Activated CD8-positive, alpha-beta memory T cell treated with anti-CD3 and anti-CD28 coated beads for 48 hours (primary cell): ENCODE measurements around the gene DEFB114.
"Not testable (repeated sequence)": the region's sequence is repeated elsewhere in the genome, so short reads cannot be mapped to it uniquely, and the experiment has no call there.

Experiments
- DNase-seq, 3 experiments: peaks; one replicate each; pipeline ENCODE4 v3.0.0-alpha.2; 2020; ENCODE audit warnings: low read depth in 2 of 3, low spot score in 2 of 3

The DEFB114 gene, protein sequence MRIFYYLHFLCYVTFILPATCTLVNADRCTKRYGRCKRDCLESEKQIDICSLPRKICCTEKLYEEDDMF

DNA sequence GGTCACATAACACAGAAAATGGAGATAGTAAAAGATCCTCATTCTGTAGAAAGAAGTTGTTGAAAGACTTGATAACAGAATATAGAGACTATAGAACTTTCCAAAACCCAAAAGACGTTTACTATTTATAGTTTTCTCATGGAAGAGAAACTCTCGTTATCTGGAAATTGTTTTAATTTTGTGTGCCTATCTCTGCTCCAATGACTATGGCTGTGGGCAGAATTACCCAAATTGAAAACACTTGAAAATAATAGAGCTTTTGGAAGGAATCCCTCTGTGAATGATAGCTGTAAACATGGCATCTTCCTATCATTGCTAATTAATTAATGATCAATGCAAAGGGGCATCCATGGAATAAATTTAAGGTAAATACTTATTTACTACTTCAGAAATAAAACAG, at the start of gene DEFB114:
Gene DEFB114, minus strand, starts transcription at position 101 of the 400 bp plus-strand sequence. Its CDS starts 59 bp downstream, at position 42.
- DNase-seq: no peak

DNA sequence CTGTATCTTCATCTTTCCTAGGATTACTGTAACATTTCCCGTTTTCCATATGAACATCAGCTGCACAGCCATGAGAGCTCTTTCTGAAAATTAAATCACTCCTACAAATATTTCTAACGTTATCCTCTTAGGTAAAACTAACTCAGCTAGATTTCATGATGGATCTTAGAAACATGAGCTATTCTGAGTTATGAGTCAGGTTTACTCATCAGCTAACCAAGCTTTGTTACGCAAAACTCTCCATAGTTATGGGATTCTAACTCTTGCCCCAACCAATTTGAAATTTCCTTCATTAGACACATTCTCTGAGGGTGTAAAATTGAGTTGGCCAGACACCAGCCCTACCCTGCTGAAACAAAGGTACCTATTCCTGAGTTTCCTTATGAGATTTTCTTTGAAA, 43.9 kb upstream of the DEFB114 start:
- DNase-seq: no peak

DNA sequence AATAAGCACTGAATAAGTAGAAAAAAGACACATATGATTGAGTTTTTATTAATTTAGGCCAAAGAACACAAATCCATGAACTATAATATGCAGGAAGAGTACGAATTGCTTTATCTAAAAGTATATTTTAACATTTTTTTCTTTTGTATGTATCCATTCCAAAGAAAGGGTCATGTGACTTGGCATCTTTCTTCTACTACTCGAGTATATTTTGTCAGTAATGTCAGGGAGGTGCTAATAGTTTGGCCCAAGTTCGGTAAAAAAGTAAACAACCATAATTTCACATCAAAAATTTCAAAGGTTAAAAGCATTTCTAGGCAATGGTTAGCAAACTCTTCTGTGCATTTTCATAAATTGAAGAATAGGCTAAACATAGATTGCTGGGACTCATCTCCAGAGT, 39.2 kb upstream of the DEFB114 start:
- no peak for DNase-seq

DNA sequence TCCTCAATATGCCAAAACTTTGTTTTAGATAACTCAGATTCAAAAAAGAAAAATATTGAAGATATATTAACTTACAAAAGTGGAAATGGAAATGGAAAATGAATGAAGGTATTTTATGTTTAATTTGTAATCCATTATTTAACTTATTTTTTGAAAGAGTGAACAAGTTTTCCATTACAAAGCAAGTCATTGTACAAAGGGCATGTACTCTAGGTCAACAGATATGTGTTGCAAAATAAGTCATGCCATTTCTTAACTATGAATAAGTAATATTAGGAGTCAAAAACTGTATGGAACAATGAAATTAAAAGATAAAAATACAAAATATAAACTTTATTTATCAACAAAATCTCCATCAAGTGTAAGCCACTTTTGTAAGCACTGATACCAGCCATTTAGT, 31.3 kb upstream of the DEFB114 start:
- no peak for DNase-seq

DNA sequence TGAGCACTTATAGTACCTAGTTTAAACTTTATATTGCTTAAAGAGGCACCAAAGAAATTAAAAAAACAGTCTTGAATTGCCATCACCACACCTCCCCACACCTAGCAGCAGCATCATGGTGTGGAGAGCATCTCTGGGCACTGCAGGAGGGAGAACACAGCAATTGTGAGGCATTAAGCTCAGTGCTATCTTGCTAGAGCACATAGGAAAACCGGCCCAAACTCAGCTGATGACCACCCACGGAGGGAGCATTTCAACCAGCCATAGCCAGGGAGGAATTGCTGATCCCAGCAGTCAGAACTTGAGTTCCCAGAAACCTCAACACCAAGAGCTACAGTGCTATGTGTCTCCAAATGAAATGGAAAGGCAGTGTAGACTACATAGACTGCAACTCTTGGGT, 24.9 kb upstream of the DEFB114 start:
- DNase-seq: no peak

DNA sequence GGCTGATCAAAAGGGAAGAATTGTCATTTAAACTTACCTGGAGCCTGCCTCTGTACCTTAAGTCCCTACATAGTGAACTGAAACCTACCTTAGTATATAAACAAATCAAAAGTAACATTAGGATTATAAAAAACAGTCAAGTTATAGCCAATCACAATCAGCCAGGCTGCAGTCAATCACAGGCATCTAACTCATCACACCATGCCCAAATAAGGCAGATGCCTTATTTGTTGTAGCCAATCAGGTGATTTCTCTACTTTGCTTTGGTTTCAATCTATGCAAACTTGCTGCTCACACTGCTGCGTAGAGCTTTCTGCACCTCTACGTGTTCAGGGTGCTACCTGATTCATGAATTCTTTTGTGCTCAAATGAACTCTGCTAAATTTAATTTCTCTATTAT, 23.8 kb upstream of the DEFB114 start:
- no peak for DNase-seq

DNA sequence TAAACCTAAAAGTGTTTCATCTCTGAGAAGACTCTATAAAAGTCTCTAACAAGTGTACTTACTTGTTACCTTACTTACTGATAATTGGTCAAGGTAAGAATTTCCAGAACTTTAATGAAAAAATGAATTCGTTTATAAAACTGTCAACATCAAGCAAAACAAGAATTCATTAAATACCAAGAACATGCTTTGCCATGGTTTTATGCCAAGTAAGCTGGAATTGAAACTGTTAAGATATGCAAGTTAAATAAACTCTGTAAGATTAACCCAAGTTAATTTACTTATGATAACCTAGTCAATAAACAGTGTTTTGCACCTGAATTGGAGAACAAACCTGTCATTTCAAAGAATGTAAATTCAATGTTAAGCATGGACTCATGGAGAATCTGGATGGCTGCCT, 22.6 kb upstream of the DEFB114 start:
- DNase-seq: no peak

DNA sequence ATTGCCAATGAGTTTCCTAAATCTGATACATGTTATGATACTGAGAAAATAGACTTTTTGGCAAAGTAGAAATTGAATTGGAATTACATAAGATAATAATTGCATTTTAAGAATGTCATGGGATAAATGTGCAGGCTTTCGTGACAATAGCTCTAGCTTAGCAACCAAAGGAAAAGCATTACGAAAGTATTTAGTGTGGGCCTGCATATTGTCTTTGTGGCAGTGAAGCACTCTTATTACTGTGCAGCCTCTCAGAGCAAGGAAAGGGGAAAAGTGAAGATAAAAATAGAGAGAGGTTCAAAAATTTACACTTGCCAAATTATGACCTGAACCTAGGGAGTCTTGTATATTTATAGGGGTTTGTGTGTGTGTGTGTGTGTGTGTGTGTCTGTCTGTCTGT, 18.1 kb upstream of the DEFB114 start:
- DNase-seq: no peak

DNA sequence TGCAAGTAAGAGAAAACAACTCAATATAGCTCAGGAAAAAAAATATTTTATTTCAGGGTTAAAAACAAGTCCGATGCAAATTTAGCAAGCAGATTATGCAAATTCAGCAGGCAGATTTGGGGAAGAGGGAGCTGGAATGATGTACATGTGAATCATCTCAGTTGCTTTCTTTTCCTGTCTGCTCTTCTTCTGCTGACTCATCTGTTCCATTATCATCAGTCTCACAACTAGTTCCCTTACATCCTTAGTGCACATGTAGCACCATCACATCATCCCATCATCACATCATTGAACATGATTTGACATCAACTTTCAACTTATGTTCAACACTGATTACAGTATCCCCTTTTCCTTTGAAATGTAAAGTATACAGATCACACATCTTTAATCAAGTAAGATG, 16.9 kb upstream of the DEFB114 start:
- DNase-seq: no peak

DNA sequence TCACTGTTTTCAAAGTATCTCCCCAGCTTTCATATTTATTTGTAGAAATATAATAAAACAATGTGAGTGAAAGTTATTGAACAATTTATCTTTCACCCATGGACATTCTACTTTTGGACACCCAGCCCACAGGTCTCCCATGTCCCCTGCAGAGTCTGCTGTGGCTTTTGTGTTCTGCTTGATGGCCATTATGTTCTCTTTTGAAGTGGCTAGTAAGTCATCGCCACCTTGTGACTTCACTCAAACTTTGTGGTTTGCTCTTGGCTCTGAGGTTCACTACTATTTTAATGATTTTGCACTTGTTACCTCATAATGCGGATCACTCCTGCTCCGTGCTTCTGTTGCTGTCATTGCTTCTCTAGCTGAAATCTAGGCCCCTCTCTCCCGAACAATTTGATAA, 15.6 kb upstream of the DEFB114 start:
- DNase-seq: no peak

DNA sequence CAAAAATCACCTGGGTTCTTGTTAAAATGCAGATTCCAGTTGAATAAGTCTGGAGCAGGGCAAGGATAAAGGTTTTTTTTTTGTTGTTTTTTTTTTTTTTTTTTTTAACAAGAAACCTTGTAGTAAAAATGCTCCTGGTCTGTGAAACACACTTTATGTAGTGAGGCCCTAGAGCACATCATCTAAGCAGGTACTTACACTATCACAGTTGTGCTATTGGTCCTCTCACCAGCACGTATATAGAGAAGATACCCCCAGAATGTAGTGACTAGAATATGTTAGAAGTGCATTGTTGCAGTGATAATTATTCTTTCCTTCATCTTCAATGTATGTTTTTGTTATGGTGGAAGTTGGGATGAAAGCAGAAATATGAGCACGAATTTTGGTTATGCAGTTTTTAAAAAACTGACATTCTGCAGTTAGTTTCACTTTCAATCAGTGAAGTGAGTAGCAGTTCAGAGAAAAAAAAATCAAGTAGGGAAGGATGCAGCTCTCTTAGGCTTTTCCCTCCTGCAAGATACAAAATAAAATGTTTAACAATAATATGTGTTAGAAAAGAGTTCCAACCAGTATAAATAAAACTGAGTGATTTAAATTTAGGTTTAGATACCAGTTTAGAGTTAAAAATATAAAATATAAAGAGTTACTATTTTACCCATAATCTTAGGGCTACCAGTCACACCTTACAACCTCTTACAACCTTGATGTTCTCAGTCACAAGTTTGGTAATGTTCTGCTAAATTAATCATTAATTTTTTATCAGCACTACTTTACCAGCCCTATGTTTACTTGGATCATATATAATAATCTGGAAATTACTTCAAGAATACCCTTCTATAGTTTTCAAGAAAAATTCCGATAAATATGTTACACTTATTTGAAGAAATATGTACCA, 14.6 kb upstream of the DEFB114 start:
- no peak for DNase-seq

DNA sequence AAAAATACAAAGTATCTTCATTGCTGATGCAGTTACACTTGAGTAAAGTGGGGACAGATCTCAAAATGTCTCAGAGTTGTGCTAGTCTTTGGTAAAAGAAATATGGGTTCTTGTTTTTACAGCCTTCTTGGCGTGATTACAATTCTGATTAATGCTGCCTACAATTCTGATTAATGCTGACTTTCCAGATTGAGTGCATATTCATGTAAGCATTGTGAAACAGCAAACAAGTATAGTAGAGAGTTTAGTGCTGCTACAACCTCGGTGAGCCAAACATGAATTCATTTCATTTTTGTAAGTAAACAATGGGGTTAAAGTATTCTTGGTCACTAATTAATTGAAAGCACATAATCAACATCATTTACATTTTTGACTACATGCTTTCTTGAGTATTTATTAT, 5.6 kb upstream of the DEFB114 start, which contains the start of gene DEFB113:
Gene DEFB113, minus strand, starts transcription at position 21 of the 400 bp plus-strand sequence. Its CDS starts 0 bp downstream, at position 21.
- DNase-seq: no peak

DNA sequence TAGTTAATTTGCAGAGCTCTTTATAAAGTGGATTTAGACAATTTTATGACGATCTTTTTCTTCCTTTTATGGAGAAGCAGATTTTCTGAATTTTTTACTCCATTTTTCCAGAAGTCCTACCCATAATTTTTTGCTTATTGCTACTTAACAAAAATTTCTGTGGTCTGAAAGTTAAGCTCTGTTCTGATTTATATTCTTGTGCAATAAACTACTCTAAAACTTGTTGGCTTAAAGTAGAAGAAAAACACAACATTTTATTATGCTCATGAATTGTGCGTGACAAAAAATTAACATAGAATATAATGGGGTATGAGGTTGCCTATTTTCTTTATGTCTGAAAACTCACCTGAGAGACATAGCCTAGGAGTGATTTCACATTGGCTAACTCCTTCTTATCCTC, 2.9 kb upstream of the DEFB114 start:
- no peak for DNase-seq

DNA sequence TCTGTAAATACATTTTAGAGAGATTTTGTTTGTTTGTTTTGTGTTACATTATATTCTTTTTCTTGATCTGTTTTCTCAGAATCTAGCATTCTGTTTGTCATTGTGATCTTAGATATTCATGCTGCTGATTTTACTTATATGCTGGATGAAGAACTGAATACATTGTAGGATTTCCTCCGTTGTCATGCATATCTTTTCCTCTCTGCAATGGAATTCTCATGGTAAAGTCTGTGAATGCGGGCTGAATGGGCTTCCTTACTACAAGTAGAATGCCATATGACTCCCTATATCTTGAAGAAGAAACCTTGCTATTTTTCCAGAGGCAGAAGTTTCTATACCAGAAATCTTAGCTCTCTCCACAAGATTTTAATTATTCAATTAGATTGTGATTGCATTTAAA, 2.4 kb upstream of the DEFB114 start:
- DNase-seq: no peak

DNA sequence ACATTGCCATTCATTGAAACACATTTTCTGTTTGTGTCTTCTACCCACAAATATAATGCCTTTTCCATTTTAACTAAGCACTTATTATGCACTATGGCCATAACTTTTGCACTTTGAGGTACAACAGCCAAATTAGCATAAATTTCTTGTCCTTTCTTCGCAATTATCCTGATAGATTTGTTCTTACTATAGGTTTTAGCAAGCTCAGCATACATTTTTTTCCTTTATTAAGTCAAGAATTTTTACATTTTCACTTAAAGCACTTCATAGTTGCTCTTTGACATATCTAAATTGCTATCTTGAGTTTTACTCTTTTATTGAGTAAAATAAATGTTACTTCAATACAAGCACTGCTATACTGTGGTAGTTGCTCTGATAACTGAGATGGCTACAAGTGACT, 5.8 kb downstream of the DEFB114 start:
- DNase-seq: no peak

DNA sequence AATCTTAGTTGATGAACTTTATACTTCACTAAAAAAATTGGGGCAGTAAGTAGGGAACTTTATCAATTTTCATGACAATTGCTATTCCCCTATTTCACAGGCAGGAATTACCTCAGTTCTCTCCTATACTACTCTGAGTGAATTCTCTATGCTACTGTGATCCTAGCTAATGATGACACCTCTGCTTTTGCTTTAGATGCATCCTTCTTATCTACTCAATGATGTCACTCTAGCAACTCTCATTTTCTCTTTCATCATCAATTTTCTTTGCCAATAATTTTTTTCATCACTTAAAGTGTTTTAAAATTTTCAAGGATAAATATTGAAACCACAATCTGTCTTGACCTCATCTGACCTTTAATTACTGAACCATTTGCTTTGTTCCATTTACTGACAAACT, 8.1 kb downstream of the DEFB114 start:
- no peak for DNase-seq

DNA sequence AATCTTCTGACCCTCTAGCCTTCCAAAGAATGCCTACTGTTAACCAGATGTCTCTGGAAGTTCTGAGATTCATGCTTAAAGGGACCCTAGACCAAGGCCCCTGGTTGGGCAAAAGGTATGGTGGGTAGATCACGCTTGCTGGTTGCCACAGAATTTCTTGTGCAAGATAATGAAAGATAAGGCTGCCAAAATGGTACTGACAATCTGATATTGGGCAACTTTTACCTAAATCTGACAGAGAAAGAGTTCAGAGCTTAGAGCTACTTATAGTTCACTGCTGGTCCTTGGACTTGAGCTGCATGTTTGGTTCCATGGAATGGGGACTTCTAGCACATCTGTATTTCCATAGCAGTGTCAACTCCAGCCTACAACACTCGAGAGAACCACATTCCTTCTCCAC, 12.0 kb downstream of the DEFB114 start:
- DNase-seq: no peak

DNA sequence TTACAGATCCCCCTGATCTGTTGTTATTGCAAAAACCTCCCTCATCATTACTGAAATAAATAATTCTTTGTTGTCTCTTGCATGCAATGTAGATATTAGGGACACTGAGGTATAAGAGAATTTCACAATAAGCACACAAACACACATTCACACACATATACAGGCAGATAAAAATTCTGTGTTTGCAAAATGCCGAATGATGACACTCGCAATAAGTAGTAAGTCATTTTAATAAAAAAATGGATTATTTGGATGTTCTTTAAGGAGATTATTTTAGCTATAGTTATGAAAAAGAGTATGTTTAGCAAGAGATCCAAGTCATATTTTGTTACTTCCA, 13.6 kb downstream of the DEFB114 start:
- DNase-seq: no peak

DNA sequence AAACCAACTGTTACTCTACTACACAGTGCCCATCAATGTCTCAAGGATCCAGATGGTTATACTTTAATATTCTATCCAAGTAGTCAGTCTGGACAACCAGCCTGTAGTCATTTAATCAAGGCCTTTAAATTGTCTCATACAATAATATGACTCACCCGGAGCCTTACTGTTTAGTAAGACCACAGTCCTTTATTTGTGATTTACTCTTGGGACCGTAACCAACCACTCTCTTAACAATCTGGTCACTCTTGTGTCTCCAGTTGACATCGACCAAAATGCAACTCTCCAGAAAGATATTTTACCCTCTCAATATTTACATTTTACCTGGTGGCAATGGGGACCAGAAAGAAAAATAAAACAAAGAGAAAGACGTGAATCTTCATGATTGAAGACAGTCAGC, 14.9 kb downstream of the DEFB114 start:
- no peak for DNase-seq

DNA sequence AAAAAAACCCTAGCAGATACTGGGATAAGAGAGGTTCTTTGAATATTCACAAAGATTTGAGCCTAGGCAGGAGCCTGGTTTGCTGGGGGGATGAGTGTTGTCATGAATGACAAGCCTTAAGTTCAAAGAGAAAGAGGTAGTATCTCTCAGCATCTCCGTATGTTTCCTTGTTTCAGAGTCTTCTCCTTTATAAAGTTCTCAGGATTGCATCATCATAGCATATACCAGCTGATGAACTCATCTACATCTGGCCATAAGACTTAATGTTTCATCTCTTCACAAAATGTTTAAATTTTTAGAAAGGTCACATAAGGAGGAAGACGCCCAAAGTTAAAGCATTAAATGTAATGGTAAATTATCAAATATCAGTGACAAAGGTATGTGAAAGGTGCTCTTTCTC, 17.1 kb downstream of the DEFB114 start:
- DNase-seq: no peak

DNA sequence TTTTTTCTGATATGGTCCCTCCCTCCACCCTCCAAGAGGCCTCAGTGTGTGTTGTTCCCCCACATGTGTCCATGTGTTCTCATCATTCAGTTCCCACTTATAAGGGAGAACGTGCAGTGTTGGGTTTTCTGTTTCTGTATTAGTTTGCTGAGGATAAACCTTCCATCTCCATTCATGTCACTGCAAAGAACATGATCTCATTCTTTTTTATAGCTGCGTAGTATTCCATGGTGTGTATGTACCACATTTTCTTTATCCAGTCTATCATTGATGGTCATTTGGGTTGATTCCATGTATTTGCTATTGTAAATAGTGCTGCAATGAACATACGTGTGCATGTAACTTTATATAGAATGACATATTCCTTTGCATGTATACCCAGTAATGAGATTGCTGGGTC, 19.9 kb downstream of the DEFB114 start:
- not testable (repeated sequence) for DNase-seq

DNA sequence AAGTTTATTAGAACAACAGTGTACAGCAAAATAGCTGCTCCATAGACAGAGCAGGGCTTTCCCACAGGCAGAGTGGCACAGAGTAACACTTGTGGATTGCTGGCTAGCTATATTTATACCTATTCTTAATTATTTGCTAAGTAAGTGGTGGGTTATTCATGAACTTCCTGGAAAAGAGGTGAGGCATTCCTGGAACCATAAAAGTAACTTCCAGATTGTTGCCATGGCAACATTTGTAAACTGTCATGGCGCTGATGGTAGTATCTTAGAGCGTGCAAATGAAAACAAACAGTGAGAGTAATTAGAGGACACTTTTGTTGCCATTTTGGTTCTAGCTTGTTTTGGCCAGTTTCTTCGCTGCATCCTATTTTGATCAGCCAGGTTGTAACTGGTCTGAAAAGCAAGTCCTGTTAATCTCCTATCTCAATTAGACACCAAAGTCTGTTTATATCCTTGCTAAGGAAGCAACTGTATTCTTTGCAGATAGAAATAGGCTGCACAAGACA, 23.9 kb downstream of the DEFB114 start:
- no peak for DNase-seq

DNA sequence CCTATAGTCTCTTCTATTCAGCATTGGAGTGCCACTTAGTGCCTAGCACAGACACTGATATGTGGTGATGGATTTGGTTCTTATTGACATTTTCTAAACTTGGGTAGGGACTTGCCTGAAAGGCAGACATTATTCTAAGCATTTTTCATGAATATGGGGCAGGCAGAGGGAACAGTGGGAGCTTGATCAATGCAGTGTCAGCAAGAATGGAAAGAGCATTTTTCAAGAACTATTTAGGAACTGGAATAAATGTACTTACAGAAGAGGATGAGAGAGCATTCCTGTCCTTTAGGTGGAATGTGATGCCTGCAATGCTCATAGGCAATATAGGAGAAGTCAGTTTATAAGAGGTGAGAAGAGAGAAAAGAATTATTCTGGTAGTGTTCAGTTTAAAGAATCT, 26.2 kb downstream of the DEFB114 start:
- no peak for DNase-seq
